Measurements from ENCODE around the gene LRIG1.
A peak's percentile ranks its signal among the peaks of the same experiment; 100 is the strongest.

The LRIG1 gene

DNA sequence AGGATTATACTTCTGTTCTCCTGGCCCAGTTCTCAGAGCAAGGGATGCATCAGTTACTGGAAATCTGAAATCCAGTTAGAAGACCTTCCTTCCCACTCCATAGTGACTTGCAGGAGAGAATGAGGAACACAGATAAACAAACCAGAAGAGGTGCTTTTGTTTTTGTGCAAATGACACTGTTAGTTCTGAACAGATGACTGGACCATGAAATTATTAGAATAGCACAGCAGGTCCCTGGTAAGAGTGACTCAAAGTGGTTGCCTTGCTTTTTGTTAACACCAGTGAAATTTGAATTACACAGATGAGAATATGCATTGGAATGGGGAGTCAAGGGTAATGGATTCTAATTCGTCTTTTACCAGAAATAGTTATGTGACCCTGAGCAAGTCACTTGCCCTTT is 30.4 kb upstream of the LRIG1 start:
- Histone ChIP-seq H3K9me3 (ENCODE audit: insufficient read depth, low read depth, low read length) (no peaks in the 10 kb centered on the region), H3K4me1 (ENCODE audit: insufficient read depth, low read length) (peaks cover 44% of the 10 kb centered on the region), H3K4me3 (ENCODE audit: low read length) (peak overlapping the region; percentile 9; the same call in 1 of the 2 replicates), H3K27me3 (ENCODE audit: insufficient read depth, low read length) (no peaks in the 10 kb centered on the region; the same call in 1 of the 2 replicates), H3K27ac (ENCODE audit: low read depth, low read length) (peak overlapping the region; percentile 67; the same call in 1 of the 2 replicates), H3K9ac (ENCODE audit: low read depth, low read length) (no peak overlapping the region), H3K36me3 (ENCODE audit: insufficient read depth, low read length) (no peaks in the 10 kb centered on the region)
- 35% methylated on average over 1 of the region's 1 CpG for WGBS

DNA sequence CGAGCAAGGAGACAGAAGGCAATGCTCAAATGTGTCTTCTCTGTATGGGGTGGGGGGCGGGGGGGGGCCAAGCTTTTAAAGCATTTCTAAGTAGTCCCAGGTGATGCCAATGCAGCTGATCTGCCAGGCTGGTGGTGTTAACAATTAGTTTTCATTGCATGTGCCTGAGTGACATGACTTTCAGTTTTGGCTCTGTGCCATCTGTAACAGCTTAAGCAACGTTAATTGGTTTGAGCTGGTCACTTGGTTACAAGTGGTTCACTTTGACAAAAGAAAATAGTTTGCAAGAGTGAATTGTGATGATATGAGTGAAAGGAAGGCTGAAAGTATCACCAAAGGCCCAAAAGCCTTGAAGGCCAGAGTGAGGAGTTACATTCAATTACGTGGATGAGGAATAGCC is 26.4 kb upstream of the LRIG1 start:
- Histone ChIP-seq H3K9me3 (ENCODE audit: insufficient read depth, low read depth, low read length) (no peaks in the 10 kb centered on the region), H3K27me3 (ENCODE audit: insufficient read depth, low read length) (no peaks in the 10 kb centered on the region), H3K4me3 (ENCODE audit: low read length) (no peak overlapping the region), H3K36me3 (ENCODE audit: insufficient read depth, low read length) (no peaks in the 10 kb centered on the region), H3K4me1 (ENCODE audit: insufficient read depth, low read length) (peaks cover 30% of the 10 kb centered on the region), H3K27ac (ENCODE audit: low read depth, low read length) (no peak overlapping the region), H3K9ac (ENCODE audit: low read depth, low read length) (no peak overlapping the region)
- 85% methylated on average over 4 of the region's 4 CpGs for WGBS

DNA sequence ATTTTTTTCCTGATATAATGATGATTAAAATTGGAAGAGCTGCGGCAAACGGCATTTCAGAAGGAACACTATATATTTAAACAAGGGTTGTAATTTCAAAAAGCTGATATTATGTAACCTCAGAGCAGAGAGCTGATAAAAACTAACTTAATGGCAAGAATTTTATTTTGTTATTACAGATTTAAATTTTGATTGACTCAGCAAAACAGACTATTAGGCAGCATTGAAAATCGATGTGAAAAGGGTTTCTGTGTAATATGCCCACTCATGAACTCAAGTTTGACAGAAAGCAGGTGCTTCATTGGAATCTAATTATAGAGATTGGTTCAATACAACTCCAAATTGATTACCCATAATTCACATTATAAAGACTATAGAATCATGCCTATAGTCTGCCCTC is 24.9 kb upstream of the LRIG1 start:
- peaks cover 19% of the 10 kb centered on the region for H3K4me1 ChIP-seq (ENCODE audit: insufficient read depth, low read length)
- no peaks in the 10 kb centered on the region for H3K27me3 ChIP-seq (ENCODE audit: insufficient read depth, low read length)
- H3K9me3 ChIP-seq (ENCODE audit: insufficient read depth, low read depth, low read length) = no peaks in the 10 kb centered on the region
- no peak overlapping the region for H3K4me3 ChIP-seq (ENCODE audit: low read length)
- no peak overlapping the region for H3K27ac ChIP-seq (ENCODE audit: low read depth, low read length)
- WGBS = 88% methylated on average over 1 of the region's 3 CpGs
- H3K36me3 ChIP-seq (ENCODE audit: insufficient read depth, low read length) = no peaks in the 10 kb centered on the region
- no peak overlapping the region for H3K9ac ChIP-seq (ENCODE audit: low read depth, low read length)

DNA sequence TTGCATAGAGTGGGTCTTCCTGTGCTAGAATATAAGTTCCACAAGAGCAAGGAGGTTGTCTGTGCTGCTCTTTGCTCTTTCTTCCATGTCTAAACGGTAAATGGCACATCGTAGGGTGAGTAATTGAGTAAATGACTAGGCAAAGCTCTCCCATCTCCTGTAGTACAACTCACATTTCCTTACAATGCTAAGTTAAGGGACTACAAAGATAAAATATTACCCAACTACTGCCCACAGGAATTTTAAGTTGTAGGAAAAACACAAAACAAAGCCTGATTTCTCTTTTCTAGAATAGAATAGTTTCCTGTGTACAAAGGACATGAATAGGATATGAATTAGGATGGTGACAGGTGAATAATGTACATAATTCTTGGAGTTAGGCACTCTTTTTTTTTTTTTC is 19.9 kb upstream of the LRIG1 start:
- H3K27me3 ChIP-seq (ENCODE audit: insufficient read depth, low read length) = no peaks in the 10 kb centered on the region
- no peak overlapping the region for H3K9ac ChIP-seq (ENCODE audit: low read depth, low read length)
- no peaks in the 10 kb centered on the region for H3K9me3 ChIP-seq (ENCODE audit: insufficient read depth, low read depth, low read length)
- peaks cover 10% of the 10 kb centered on the region; the same call in 1 of the 2 replicates for H3K4me1 ChIP-seq (ENCODE audit: insufficient read depth, low read length)
- WGBS = 100% methylated on average over 2 of the region's 2 CpGs
- no peaks in the 10 kb centered on the region for H3K36me3 ChIP-seq (ENCODE audit: insufficient read depth, low read length)
- H3K27ac ChIP-seq (ENCODE audit: low read depth, low read length) = no peak overlapping the region
- H3K4me3 ChIP-seq (ENCODE audit: low read length) = no peak overlapping the region

DNA sequence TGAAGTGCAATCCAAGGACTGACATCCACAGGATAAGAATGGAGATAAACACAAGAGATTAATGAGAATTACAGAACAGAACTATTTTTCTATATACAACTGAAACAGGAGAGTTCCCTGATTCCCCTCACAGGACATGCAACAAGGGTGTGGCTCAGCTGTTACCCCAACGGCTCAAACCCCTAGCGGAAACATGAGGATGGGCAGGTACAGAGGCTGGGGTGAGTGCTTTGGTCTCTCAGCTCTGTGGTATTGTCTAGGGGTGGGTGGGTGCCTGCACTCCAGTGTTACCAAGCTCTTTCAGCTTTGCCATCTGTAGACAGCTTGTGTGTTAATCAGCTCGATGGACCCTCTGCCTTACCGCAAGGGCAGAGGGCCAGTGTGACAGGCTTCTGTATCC is 17.8 kb upstream of the LRIG1 start:
- Histone ChIP-seq H3K4me1 (ENCODE audit: insufficient read depth, low read length) (peaks cover 5% of the 10 kb centered on the region; the same call in 1 of the 2 replicates), H3K27me3 (ENCODE audit: insufficient read depth, low read length) (no peaks in the 10 kb centered on the region), H3K27ac (ENCODE audit: low read depth, low read length) (no peak overlapping the region), H3K36me3 (ENCODE audit: insufficient read depth, low read length) (no peaks in the 10 kb centered on the region), H3K9me3 (ENCODE audit: insufficient read depth, low read depth, low read length) (no peaks in the 10 kb centered on the region), H3K9ac (ENCODE audit: low read depth, low read length) (no peak overlapping the region), H3K4me3 (ENCODE audit: low read length) (no peak overlapping the region)
- WGBS = 94% methylated on average over 4 of the region's 4 CpGs

DNA sequence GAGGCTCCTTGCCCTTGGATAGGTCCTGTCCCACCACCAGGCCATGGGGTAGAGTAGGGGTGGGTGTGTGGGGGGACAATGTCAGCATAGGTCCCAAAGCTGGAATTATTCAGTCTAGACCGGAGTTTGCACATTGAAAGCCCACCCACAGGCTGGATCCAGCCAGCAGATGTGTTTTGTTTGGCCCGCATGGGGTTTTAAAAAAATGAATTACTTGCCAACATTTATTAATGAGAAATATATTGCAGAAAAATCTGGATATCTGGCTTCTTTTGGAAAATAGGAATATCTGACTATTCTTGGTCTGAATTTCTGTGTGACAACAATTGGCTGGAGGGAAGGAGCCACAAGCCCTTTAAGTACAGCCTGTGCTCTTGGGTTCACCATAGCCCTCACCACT is 17.3 kb upstream of the LRIG1 start:
- Histone ChIP-seq H3K9ac (ENCODE audit: low read depth, low read length) (no peak overlapping the region), H3K9me3 (ENCODE audit: insufficient read depth, low read depth, low read length) (no peaks in the 10 kb centered on the region), H3K36me3 (ENCODE audit: insufficient read depth, low read length) (no peaks in the 10 kb centered on the region), H3K4me3 (ENCODE audit: low read length) (no peak overlapping the region), H3K27me3 (ENCODE audit: insufficient read depth, low read length) (no peaks in the 10 kb centered on the region), H3K4me1 (ENCODE audit: insufficient read depth, low read length) (peaks cover 5% of the 10 kb centered on the region; the same call in 1 of the 2 replicates), H3K27ac (ENCODE audit: low read depth, low read length) (no peak overlapping the region)
- 98% methylated on average over 2 of the region's 2 CpGs for WGBS

DNA sequence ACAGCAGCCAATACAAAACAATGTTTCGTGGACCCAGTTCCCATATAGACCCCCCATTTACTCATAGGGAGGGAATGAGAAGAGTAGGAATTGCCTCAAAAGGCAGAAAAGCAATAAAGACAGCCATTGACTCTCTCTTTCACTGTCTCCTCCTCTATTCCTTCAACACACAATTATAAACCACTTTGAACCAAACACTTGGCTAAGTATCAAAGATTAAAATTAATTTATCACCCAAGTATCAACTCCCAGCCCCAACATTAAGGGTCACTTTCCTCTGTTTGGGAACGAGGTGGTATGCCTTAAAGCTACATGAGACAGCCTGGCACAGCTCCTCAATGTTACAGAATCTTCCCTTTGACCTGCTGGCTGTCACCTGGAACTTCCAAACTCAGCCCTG is 16.4 kb upstream of the LRIG1 start:
- no peaks in the 10 kb centered on the region for H3K9me3 ChIP-seq (ENCODE audit: insufficient read depth, low read depth, low read length)

DNA sequence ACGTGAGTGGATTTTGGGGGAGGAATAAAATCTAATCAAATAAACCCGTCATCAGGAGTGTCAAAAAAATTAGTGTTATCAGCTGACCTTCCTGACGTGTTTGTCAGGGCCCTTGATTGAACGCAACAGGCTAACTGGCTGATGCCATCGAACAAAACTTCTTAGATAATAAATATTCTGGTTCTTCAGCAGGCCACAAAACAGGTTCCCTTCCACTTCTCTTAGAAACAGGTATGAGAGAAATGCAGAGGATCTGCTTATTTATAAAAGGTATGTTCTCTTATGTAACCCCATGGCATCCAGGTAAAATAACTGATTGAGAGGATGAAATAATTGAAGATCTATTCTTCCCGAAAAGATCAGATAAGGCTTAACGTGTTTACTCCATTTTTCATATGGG is 7.6 kb upstream of the LRIG1 start:
- Histone ChIP-seq H3K9me3 (ENCODE audit: insufficient read depth, low read depth, low read length) (no peaks in the 10 kb centered on the region), H3K27ac (ENCODE audit: low read depth, low read length) (no peak overlapping the region), H3K27me3 (ENCODE audit: insufficient read depth, low read length) (no peaks in the 10 kb centered on the region; the same call in 1 of the 2 replicates), H3K4me1 (ENCODE audit: insufficient read depth, low read length) (peaks cover 3% of the 10 kb centered on the region), H3K36me3 (ENCODE audit: insufficient read depth, low read length) (no peaks in the 10 kb centered on the region), H3K9ac (ENCODE audit: low read depth, low read length) (no peak overlapping the region), H3K4me3 (ENCODE audit: low read length) (no peak overlapping the region)
- 80% methylated on average over 6 of the region's 7 CpGs for WGBS

More for the DNA sequence above, 16.4 kb upstream of the LRIG1 start:
- Histone ChIP-seq H3K9ac (ENCODE audit: low read depth, low read length) (no peak overlapping the region), H3K36me3 (ENCODE audit: insufficient read depth, low read length) (no peaks in the 10 kb centered on the region), H3K27me3 (ENCODE audit: insufficient read depth, low read length) (no peaks in the 10 kb centered on the region), H3K4me1 (ENCODE audit: insufficient read depth, low read length) (peaks cover 5% of the 10 kb centered on the region; the same call in 1 of the 2 replicates), H3K4me3 (ENCODE audit: low read length) (no peak overlapping the region), H3K27ac (ENCODE audit: low read depth, low read length) (no peak overlapping the region)
- WGBS = 90% methylated on average over 1 of the region's 2 CpGs

DNA sequence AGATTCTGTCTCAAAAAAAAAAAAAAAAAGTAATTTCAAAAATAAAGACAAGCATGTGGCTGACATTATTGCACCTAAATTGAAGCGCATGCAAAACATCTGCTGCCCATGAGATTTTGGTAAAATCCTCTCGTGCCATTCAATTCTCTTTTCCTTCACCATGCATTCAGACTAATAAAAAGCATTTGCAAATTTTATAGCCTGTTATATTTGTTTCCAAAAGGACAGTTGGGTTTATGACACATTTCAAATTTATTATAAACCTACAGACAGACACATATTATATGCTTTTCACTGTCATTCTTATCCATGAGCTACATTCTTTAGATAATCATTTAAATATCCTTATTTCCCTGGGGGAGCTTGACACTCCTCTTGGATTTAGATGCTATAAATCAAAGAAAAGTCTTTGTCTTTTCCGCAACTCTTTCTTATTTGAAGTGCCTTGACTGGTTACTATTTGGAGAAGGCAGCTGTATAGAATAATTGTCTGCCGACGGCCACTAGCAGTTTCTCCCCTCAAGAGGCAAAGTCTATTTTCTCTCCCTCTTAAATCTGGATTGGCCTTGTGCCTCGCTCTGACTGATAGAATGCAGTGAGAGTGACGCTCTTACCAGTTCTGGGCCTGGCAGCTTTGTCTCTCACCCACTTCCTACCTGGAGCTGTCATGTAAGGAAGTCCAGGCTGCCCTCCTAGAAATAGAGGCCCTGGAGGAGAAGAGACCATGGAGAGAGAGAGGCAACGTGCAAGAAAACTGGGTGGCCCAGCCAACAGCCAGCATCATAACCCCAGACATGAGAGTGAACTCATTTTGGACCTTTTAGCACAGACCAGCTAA is 6.8 kb upstream of the LRIG1 start:
- Histone ChIP-seq H3K27me3 (ENCODE audit: insufficient read depth, low read length) (no peaks in the 10 kb centered on the region; the same call in 1 of the 2 replicates), H3K9me3 (ENCODE audit: insufficient read depth, low read depth, low read length) (no peaks in the 10 kb centered on the region), H3K4me3 (ENCODE audit: low read length) (no peak overlapping the region), H3K36me3 (ENCODE audit: insufficient read depth, low read length) (no peaks in the 10 kb centered on the region), H3K4me1 (ENCODE audit: insufficient read depth, low read length) (peaks cover 9% of the 10 kb centered on the region), H3K9ac (ENCODE audit: low read depth, low read length) (no peak overlapping the region), H3K27ac (ENCODE audit: low read depth, low read length) (no peak overlapping the region)
- WGBS = 88% methylated on average over 8 of the region's 8 CpGs

DNA sequence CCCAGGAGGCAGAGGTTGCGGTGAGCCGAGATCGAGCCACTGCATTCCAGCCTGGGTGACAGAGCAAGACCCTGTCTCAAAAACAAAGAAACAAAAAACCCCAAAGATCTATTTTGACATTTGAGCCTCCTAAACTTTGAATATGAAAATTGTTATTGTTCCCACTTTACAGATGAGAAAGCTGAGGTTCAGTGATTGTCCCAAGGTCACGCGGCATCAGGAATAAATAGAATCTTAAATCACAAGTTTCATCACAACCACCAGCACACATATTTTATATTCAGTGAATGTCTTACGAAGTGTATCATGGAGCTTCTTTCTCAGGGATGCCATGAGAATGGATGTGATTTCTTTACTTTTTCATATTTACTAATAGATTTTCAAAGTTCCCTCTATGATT is 5.3 kb upstream of the LRIG1 start:
- Histone ChIP-seq H3K9ac (ENCODE audit: low read depth, low read length) (no peak overlapping the region), H3K27me3 (ENCODE audit: insufficient read depth, low read length) (no peaks in the 10 kb centered on the region; the same call in 1 of the 2 replicates), H3K36me3 (ENCODE audit: insufficient read depth, low read length) (no peaks in the 10 kb centered on the region), H3K4me3 (ENCODE audit: low read length) (no peak overlapping the region), H3K9me3 (ENCODE audit: insufficient read depth, low read depth, low read length) (no peaks in the 10 kb centered on the region), H3K27ac (ENCODE audit: low read depth, low read length) (no peak overlapping the region), H3K4me1 (ENCODE audit: insufficient read depth, low read length) (peaks cover 23% of the 10 kb centered on the region)
- WGBS = 98% methylated on average over 5 of the region's 6 CpGs

DNA sequence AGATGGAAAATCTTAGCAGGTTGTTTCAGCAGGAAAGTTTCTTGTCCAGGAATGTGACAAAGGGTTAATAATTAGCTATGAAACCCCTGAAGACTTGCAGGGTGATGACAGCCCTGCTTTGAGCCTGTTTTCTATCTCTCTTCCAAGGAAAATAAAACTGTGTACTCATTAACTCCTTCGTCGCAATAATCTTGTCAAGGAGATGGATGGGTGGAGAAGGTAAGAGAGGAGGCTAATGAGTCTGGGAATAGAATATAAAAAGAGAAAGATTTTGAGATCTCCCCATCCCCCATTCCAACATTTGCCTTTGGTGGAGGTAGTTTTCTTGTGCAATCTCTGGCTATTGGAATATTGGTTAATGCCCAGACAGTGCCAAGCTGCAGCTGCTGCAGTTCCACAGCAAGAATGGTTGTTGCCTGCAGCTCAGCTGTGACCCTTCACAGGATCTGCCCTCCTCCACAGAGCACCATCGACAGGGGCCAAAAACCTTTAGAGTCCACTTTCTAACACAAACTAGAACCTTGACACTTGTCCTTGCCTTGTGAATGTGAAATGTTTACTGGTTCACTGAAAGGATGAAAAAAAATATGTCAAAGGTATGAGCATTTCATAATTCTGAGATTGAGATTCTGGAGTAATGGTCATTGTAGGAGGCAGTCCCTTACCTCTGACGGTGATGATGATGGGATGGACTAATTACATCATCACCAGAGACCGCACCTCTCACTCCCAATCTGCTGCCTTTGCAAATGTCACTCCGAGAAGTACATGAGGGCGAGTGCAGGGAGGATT is 4.2 kb upstream of the LRIG1 start:
- Histone ChIP-seq H3K9ac (ENCODE audit: low read depth, low read length) (no peak overlapping the region), H3K4me1 (ENCODE audit: insufficient read depth, low read length) (peaks cover 23% of the 10 kb centered on the region), H3K27me3 (ENCODE audit: insufficient read depth, low read length) (no peaks in the 10 kb centered on the region; the same call in 1 of the 2 replicates), H3K36me3 (ENCODE audit: insufficient read depth, low read length) (no peaks in the 10 kb centered on the region), H3K27ac (ENCODE audit: low read depth, low read length) (no peak overlapping the region), H3K9me3 (ENCODE audit: insufficient read depth, low read depth, low read length) (no peaks in the 10 kb centered on the region), H3K4me3 (ENCODE audit: low read length) (no peak overlapping the region)
- WGBS = 74% methylated on average over 5 of the region's 7 CpGs
